Upper lobe of left lung (tissue), 6 donors: ENCODE data around the gene HPSE2. TPM values are rescaled to one million over a fixed set of nuclear protein-coding genes. Genes with fewer than 3 reads are reported as not detected.
A peak's percentile ranks its signal among the peaks of the same experiment; 100 is the strongest.

Experiments
- ATAC-seq, 2 donors: fragments of 200-7000 bp; cut with Tn5 transposase; one replicate each; pipeline ENCODE4 v1.9.1; 2022; ENCODE audit warnings: mild to moderate bottlenecking in 2 of 2, moderate library complexity in 2 of 2; ENCODE audit not compliant: low FRiP score in 2 of 2
- DNase-seq, 2 donors: peaks; one replicate each; pipeline ENCODE4 v3.0.0-alpha.2; 2019 to 2020
- H3K27ac ChIP-seq, 4 donors: fragments of 200-600 bp; sonication (generic); one replicate each; pipeline ENCODE4 v1.5.1; 2016 to 2019
- H3K27me3 ChIP-seq, 4 donors: fragments of 200-600 bp; sonication (generic); one replicate each; pipeline ENCODE4 v1.5.1; 2017 to 2019
- H3K36me3 ChIP-seq, 4 donors: fragments of 200-600 bp; sonication (generic); one replicate each; pipeline ENCODE4 v1.5.1; 2016 to 2019
- H3K4me1 ChIP-seq, 4 donors: fragments of 200-600 bp; sonication (generic); one replicate each; pipeline ENCODE4 v1.5.1; 2018 to 2019
- H3K4me3 ChIP-seq, 4 donors: fragments of 200-600 bp; sonication (generic); one replicate each; pipeline ENCODE4 v1.5.1; 2017 to 2019; ENCODE audit warnings: mild to moderate bottlenecking in 2 of 4, moderate library complexity in 1 of 4
- H3K9me3 ChIP-seq, 4 donors: fragments of 200-600 bp; sonication (generic); one replicate each; pipeline ENCODE4 v1.5.1; 2018 to 2019
- CTCF ChIP-seq, 6 experiments: fragments of 450-650 bp in 4 of 6; fragments of 200-600 bp in 2 of 6; sonication (generic) in 2 of 6; IDR thresholded peaks; one replicate each; pipeline ENCODE4 v1.5.1; 2016 to 2019; ENCODE audit warnings: antibody characterized with exemption in 6 of 6
- EP300 ChIP-seq, 4 donors: sonication (generic); formaldehyde crosslinking; IDR thresholded peaks; one replicate each; pipeline ENCODE4 v1.5.1; 2017; ENCODE audit warnings: antibody characterized with exemption in 4 of 4, control low read depth in 2 of 4
- POLR2A ChIP-seq, 4 donors: fragments of 450-650 bp; IDR thresholded peaks; one replicate each; pipeline ENCODE4 v1.5.1; 2016 to 2017; ENCODE audit warnings: antibody characterized with exemption in 4 of 4, mild to moderate bottlenecking in 2 of 4
- POLR2AphosphoS5 ChIP-seq, 2 donors: sonication (generic); formaldehyde crosslinking; IDR thresholded peaks; one replicate each; pipeline ENCODE4 v1.5.1; 2017; ENCODE audit warnings: antibody characterized with exemption in 2 of 2
- WGBS, 2 donors: methylation state at CpG; one replicate each; pipeline ENCODE4 v1.1.5; 2017 to 2018; 5-methylcytosine and 5-hydroxymethylcytosine counted together
- total RNA-seq, 6 donors: library from RNA; depleted of rRNA in 4 of 6; stranded (reverse); fragments of >200 nt in 4 of 6; gene quantifications; one replicate each; pipeline versions ENCODE4 v1.1.0 to v1.2.1, GENCODE V29; 2016 to 2021
- donor health status: DM: no; HTN: no; CAD: no; lungs with moderate emphysema.
- donor health status: DM: no; HTN: yes; CAD: no; lungs with severe emphysema.

HPSE2 gene
- total RNA-seq, 6 donors from 2014 or later, result 0.15 to 1.1 (median 0.91) TPM; not detected in 1

- H3K36me3 ChIP-seq, result no peaks in the 10 kb centered on the region
- ATAC-seq, result peak in 1 of 2 donors; percentile 52
- H3K4me1 ChIP-seq, result peaks cover 23 to 43% (median 29%) of the 10 kb centered on the region in 4 donors
- H3K27ac ChIP-seq, result no peak overlapping the region
- H3K4me3 ChIP-seq, result peak overlapping the region in 3 of 4 donors; percentile 34 to 48 (median 48)
- TF ChIP-seq EP300 (IDR thresholded peaks at IDR 0.05), result no peak
- TF ChIP-seq POLR2A (IDR thresholded peaks at IDR 0.05), result no peak
- TF ChIP-seq POLR2AphosphoS5 (IDR thresholded peaks at IDR 0.05), result no peak
- TF ChIP-seq CTCF (IDR thresholded peaks at IDR 0.05), result no peak
- peak in 1 of 2 donors; percentile 36 for DNase-seq
- WGBS, 2 donors, result 14 to 17% methylated on average over 18 of the region's 18 CpGs
- peaks cover 0 to 46% (median 26%) of the 10 kb centered on the region in 4 donors for H3K27me3 ChIP-seq
- H3K9me3 ChIP-seq, result no peaks in the 10 kb centered on the region
Observed at GRCh38 chr10:99233689-99234037, 2.0 kb downstream of the HPSE2 start.

- Histone ChIP-seq H3K9me3 (no peaks in the 10 kb centered on the region), H3K27ac (no peak overlapping the region), H3K36me3 (no peaks in the 10 kb centered on the region), H3K4me3 (peak overlapping the region in 2 of 4 donors; percentile 48), H3K27me3 (peaks cover 0 to 46% (median 26%) of the 10 kb centered on the region in 4 donors), H3K4me1 (peaks cover 23 to 43% (median 29%) of the 10 kb centered on the region in 4 donors)
- DNase-seq, result no peak
- 17 to 18% methylated on average over 18 of the region's 18 CpGs for WGBS, 2 donors
- ATAC-seq, result no peak
- no peak for TF ChIP-seq EP300 (IDR thresholded peaks at IDR 0.05)
- no peak for TF ChIP-seq POLR2A (IDR thresholded peaks at IDR 0.05)
- no peak for TF ChIP-seq POLR2AphosphoS5 (IDR thresholded peaks at IDR 0.05)
- no peak for TF ChIP-seq CTCF (IDR thresholded peaks at IDR 0.05)
Observed at GRCh38 chr10:99233000-99233688, 2.5 kb downstream of the HPSE2 start.

- Histone ChIP-seq H3K36me3 (no peaks in the 10 kb centered on the region), H3K27me3 (peaks cover 0 to 46% (median 26%) of the 10 kb centered on the region in 4 donors), H3K4me3 (peak overlapping the region in 3 of 4 donors; percentile 15 to 34 (median 16)), H3K4me1 (peaks cover 23 to 43% (median 29%) of the 10 kb centered on the region in 4 donors), H3K27ac (no peak overlapping the region), H3K9me3 (no peaks in the 10 kb centered on the region)
- DNase-seq, result peak in 1 of 2 donors; percentile 80
- ATAC-seq, result no peak
- TF ChIP-seq EP300 (IDR thresholded peaks at IDR 0.05), result no peak
- no peak for TF ChIP-seq POLR2AphosphoS5 (IDR thresholded peaks at IDR 0.05)
- TF ChIP-seq POLR2A (IDR thresholded peaks at IDR 0.05), result no peak
- TF ChIP-seq CTCF (IDR thresholded peaks at IDR 0.05), result no peak
- WGBS, 2 donors, result 2 to 3% methylated on average over 24 to 31 of the region's 49 CpGs
Observed at GRCh38 chr10:99232360-99232999, 3.2 kb downstream of the HPSE2 start.

GRCh38 chr10:99224766-99225165, 10.9 kb downstream of the HPSE2 start:
- Histone ChIP-seq H3K27ac (no peak overlapping the region), H3K27me3 (no peaks in the 10 kb centered on the region), H3K4me3 (no peak overlapping the region), H3K36me3 (no peaks in the 10 kb centered on the region), H3K9me3 (no peaks in the 10 kb centered on the region), H3K4me1 (no peaks in the 10 kb centered on the region)
- DNase-seq, result no peak
- WGBS, 2 donors, result 77 to 84% methylated on average over 3 of the region's 3 CpGs
- ATAC-seq, result no peak
- no peak for TF ChIP-seq CTCF (IDR thresholded peaks at IDR 0.05)
- TF ChIP-seq EP300 (IDR thresholded peaks at IDR 0.05), result no peak
- TF ChIP-seq POLR2A (IDR thresholded peaks at IDR 0.05), result no peak
- no peak for TF ChIP-seq POLR2AphosphoS5 (IDR thresholded peaks at IDR 0.05)
